ENCODE measurements around the gene BID. TPM values are rescaled to one million over a fixed set of nuclear protein-coding genes. Genes with fewer than 3 reads are reported as not detected.

BID gene
- total and polyA plus RNA-seq, 2 of the 4 experiments (the other 2 are of a cell fraction) = 69.5 to 240 TPM

- H3K4me2 ChIP-seq (ENCODE audit: low read depth, low read length) = no peak overlapping the region
- H2BK15ac ChIP-seq (ENCODE audit: low read depth, low read length) = peak overlapping the region; percentile 49; the same call in 2 of the 3 replicates
- H2BK120ac ChIP-seq (ENCODE audit: low read depth, low read length) = peak overlapping the region; percentile 66
- H2BK20ac ChIP-seq (ENCODE audit: low read depth, low read length) = 0 out of 2 replicates have a peak overlapping the region, but pooled peaks have one; percentile 21
- no TSS peak for BruUV-seq (replicated peaks)
- H3K18ac ChIP-seq (ENCODE audit: low read depth, low read length) = peak overlapping the region; percentile 7
- no peak overlapping the region for H3K9ac ChIP-seq (ENCODE audit: low read depth, low read length)
- H3K56ac ChIP-seq (ENCODE audit: extremely low read depth, insufficient read depth, low read length) = no peak overlapping the region
- no peaks in the 10 kb centered on the region for H4K20me1 ChIP-seq (ENCODE audit: insufficient read depth, low read length)
- peaks cover 7% of the 10 kb centered on the region for H3K9me1 ChIP-seq (ENCODE audit: insufficient read depth, low read length)
- H3K9me3 ChIP-seq (ENCODE audit: control insufficient read depth, insufficient read depth, low read length) = no peaks in the 10 kb centered on the region
- H3K36me3 ChIP-seq (ENCODE audit: control insufficient read depth, insufficient read depth, low read length) = no peaks in the 10 kb centered on the region
- H3K27me3 ChIP-seq (ENCODE audit: control insufficient read depth, insufficient read depth, low read length) = no peaks in the 10 kb centered on the region
- in situ Hi-C loops (cut with MboI; ENCODE audit: low sequenced_read_pairs) (no loop called here), dilution Hi-C loops (cut with HindIII; ENCODE audit: low sequenced_read_pairs, unreplicated experiment) (no loop called here), intact Hi-C loops (cut with micrococcal nuclease) (loop anchor here (10.0 kb wide), 1 partner anchor 227 kb away; no protein-coding TSS in a partner anchor)
- H2AK9ac ChIP-seq (replicated peaks; ENCODE audit: low read depth, low read length, poor library complexity) = peak overlapping the region; percentile 77
- peak overlapping the region in 1 of 2 experiments; percentile 26; a peak in 1 of 4 replicates for H4K8ac ChIP-seq (ENCODE audit: low read depth in 2 of 2, low read length in 2 of 2)
- ChIA-PET CTCF (interaction anchor here (0.9 kb wide), 1 partner anchor 224 kb away, joined by 3 read pairs; no protein-coding TSS in a partner anchor), POLR2A (ENCODE audit: unreplicated experiment) (no interaction called here)
- H3K4me3 ChIP-seq (ENCODE audit: insufficient read depth, low read depth, low read length) = no peak overlapping the region
- ATAC-seq (ENCODE audit: low read depth) (no peak), DNase-seq (no peak)
- H3K4me1 ChIP-seq (ENCODE audit: control insufficient read depth, insufficient read depth, low read length) = peaks cover 14% of the 10 kb centered on the region
- H3K79me1 ChIP-seq (ENCODE audit: low read depth in 1 of 2, low read length in 2 of 2) = no peaks in the 10 kb centered on the region
- H2AFZ ChIP-seq (replicated peaks; ENCODE audit: low read length, poor library complexity) = peak overlapping the region; percentile 48
- H3K14ac ChIP-seq (replicated peaks; ENCODE audit: low read depth, low read length) = peak overlapping the region; percentile 46; the same call in 1 of the 2 replicates
- H3K4ac ChIP-seq (ENCODE audit: low read depth, low read length) = peak overlapping the region; percentile 76
- H4K91ac ChIP-seq (ENCODE audit: insufficient read depth, low read depth, low read length) = peak overlapping the region; percentile 76
- no peak overlapping the region for H3K23ac ChIP-seq (ENCODE audit: low read depth, low read length)
- H3K27ac ChIP-seq (ENCODE audit: insufficient read depth, low read length) = peak overlapping the region; percentile 5
- TF ChIP-seq SMC3 (IDR thresholded peaks at IDR 0.05; ENCODE audit: low read depth, low read length) (no peak), RAD21 (IDR thresholded peaks at IDR 0.05; ENCODE audit: low read length) (no peak), NFE2L2 (IDR thresholded peaks at IDR 0.05; ENCODE audit: low read depth, low read length) (no peak), CEBPB (IDR thresholded peaks at IDR 0.05; ENCODE audit: low read depth, low read length) (no peak), CHD1 (IDR thresholded peaks at IDR 0.05; ENCODE audit: low read depth, low read length) (no peak), BHLHE40 (IDR thresholded peaks at IDR 0.05; ENCODE audit: low read depth, low read length) (no peak), MXI1 (IDR thresholded peaks at IDR 0.05; ENCODE audit: borderline replicate concordance, low read depth, low read length) (no peak), MAFK (IDR thresholded peaks at IDR 0.05; ENCODE audit: low read depth, low read length) (no peak), FOS (IDR thresholded peaks at IDR 0.05; ENCODE audit: low read depth, low read length) (no peak), USF2 (IDR thresholded peaks at IDR 0.05; ENCODE audit: low read depth, low read length) (no peak), POLR2A (IDR thresholded peaks at IDR 0.05; ENCODE audit: low read depth, low read length) (no peak), RCOR1 (IDR thresholded peaks at IDR 0.05; ENCODE audit: insufficient replicate concordance, low read length) (no peak), ELK1 (IDR thresholded peaks at IDR 0.05; ENCODE audit: borderline replicate concordance, low read depth, low read length) (no peak), CTCF (conservative IDR thresholded peaks at IDR 0.05; ENCODE audit: low read depth, low read length) (no peak), RFX5 (IDR thresholded peaks at IDR 0.05; ENCODE audit: low read depth, low read length) (no peak), MAZ (IDR thresholded peaks at IDR 0.05; ENCODE audit: borderline replicate concordance, low read depth, low read length) (no peak)
- peak overlapping the region; percentile 30; the same call in 1 of the 2 replicates for H4K5ac ChIP-seq (ENCODE audit: low read depth, low read length)
- WGBS, 2 experiments (ENCODE audit: extremely low coverage in 2 of 2, insufficient read length in 1 of 2) = 92% methylated on average over 7 of the region's 13 CpGs; no CpG with 5 or more reads in 1 of the 2 experiments
- peak overlapping the region; percentile 10 for H2BK5ac ChIP-seq (ENCODE audit: low read depth, low read length, poor library complexity, severe bottlenecking)
- peak overlapping the region; percentile 52 for H2AK5ac ChIP-seq (ENCODE audit: low read depth, low read length)
These were observed 7.9 kb upstream of the BID start for GRCh38 chr22:17782158-17782557.
